HG02970 (cell line): ENCODE data around the gene MAPK12.

Experiments
- ATAC-seq: cut with Tn5 transposase; IDR thresholded peaks from one replicate; pipeline ENCODE4 v1.9.1; 2021; ENCODE audit warnings: mild to moderate bottlenecking, moderate library complexity, moderate number of reproducible peaks; ENCODE audit not compliant: unreplicated experiment, low FRiP score

The MAPK12 gene

DNA sequence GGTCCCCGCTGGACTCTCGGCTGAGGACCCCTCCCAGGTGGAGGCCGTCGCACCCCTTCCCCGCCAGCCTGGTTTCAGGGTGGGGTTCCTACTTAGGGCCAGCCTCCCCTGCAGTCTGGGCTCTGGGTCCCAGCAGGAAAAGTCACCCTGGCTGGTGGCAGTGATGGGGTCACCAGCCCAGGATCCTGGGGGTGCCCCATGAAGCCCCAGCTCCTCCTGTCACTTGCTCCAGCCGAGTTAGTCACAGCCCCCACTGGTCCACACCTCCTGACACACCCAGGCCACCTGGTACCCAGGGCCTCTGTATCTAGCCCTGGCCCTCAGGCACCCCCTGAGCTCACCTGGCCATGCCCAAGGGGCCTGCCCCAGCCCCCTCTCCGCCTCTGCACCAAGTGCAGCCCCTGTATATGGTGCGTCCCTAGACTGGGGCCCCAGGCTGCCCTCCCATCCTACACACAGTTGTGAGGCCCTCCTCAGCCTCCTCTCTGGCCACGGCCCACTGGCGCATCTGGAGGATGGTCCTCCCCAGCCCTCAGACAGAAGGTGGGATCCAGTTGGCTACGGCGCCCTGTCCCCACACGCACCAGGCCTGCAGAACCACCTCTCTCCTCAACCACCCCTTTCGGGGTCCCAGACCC lies 39.3 kb upstream of the MAPK12 start:
- no peak for ATAC-seq

GRCh38 chr22:50299785-50300619 lies 38.5 kb upstream of the MAPK12 start:
- ATAC-seq, result no peak

GRCh38 chr22:50298937-50299784 lies 37.7 kb upstream of the MAPK12 start:
- ATAC-seq, result no peak

DNA sequence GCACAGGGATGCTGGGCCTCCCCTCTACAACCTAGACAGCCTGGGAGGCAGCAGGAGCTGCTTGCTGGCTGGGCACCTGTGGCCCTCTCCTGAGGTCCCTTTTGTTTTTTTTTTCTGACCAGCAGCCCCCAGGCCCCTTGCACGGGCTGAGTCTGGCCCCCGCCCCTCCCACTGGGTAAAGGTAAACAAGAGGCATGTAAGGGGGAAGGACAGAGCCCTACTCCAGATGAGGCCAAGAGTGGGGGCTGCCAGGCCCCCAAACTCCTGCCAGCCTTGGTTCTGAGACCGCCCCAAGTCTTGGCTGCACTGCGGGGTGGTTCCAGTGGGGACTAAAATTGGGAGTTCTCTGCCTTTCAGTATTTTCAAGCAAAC lies 36.8 kb upstream of the MAPK12 start:
- no peak for ATAC-seq

GRCh38 chr22:50297510-50298265 lies 36.2 kb upstream of the MAPK12 start:
- no peak for ATAC-seq

- ATAC-seq, result no peak
These were observed 35.4 kb upstream of the MAPK12 start for GRCh38 chr22:50296658-50297490.

- ATAC-seq, result no peak
These were observed 32.8 kb upstream of the MAPK12 start for GRCh38 chr22:50294319-50294656.

DNA sequence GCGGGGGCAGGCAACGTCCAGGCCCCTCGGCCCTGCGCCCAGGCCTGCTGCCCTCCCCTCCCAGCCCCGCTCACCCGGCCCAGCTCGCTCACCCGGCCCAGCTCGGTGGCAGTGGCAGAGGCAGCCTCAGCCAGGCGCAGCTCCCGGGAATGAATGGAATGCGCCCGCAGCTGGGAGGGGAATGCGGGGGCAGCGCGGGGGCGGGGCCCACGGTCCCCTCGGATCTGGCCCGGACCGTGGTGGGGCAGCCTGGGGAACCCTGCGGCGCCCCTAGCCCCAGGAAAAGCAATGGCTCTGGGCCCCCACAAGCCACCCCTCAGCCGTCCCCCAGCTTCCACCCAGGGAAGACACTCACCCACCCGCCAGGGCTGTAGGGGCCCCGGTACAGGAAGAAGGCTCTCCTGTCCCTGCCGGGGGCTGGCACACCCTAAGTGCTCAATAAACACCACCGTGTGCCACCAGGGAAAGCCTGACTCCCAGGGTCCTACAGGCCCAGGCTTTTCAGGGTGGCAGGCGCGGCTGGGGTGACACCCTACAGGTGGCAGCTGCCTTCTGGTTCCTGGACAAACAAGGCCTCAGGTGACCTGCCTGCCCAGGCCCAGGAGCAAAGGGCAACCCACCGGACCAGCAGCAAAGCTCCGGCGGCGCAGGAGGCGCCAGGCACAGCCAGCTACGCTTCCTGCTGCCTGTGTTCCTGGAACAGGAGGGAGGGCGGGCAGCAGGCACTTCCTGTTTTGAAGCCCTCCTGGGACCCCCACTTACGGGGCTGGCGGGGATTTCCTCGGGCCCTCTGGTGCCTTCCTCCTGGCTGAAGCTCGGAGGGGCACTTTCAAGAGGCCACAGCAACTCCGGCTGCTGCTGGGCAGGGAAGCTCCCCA lies 32.2 kb upstream of the MAPK12 start:
- ATAC-seq, result no peak

DNA sequence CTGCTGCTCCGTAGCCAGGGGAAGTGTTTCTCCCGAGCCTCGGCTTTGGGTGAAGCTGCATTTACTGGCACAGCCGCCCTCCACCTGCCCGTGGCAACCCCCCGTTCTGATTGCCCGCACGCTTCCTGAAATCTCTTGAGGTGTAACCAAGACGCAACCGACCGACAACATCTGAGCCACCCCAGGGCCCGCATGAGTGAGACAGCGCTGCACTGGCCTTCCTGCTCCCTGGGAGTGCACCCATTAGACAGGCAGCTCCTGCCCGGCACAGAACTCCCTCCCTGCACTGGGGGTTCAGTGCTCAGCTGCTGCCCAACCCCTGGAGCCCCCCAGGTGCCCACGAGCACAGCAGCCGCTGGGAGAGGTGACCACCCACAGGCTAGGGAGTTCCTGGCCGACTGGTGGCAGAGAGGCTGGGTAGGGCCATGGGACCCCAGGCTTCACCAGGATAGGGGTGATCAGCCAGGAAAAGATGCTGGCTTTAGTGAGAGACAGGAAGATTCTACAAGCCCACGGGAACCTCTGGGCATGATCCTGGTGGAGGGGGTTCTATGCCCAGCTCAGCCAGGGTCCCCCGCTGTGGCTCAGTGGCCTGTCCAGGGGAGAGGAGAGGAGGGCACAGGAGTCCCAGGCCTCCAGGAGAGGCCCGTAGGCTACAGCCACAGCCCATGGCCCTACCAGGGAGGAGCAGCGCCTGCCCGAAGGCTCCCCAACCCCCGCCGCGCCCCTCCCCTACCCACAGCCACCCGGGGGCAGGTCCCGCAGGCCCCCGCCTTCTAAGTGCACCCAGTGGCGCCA lies 31.4 kb upstream of the MAPK12 start:
- ATAC-seq, result no peak

GRCh38 chr22:50289942-50290630 lies 28.6 kb upstream of the MAPK12 start:
- no peak for ATAC-seq

GRCh38 chr22:50289151-50289941 lies 27.9 kb upstream of the MAPK12 start:
- no peak for ATAC-seq

DNA sequence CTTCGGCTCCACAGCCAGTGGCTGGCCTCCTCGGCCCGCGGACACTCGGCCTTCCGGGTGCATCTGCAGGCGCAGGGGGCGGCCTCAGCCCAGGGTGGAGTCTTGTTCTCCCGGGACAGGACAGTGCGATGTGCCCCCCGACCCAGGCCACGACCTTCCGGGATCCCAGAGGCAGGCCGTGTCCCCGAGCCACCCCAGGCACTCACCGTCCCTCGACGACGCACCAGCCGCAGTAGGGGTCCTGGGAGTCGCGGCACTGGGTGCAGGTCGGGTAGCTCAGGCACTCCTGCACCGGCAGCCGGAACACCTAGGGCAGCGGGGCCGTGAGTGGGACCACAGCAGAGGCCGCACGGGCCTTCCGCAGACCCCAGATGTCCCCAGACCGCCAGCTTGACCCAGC lies 26.2 kb upstream of the MAPK12 start:
- no peak for ATAC-seq

GRCh38 chr22:50286701-50287318 lies 25.3 kb upstream of the MAPK12 start:
- no peak for ATAC-seq

DNA sequence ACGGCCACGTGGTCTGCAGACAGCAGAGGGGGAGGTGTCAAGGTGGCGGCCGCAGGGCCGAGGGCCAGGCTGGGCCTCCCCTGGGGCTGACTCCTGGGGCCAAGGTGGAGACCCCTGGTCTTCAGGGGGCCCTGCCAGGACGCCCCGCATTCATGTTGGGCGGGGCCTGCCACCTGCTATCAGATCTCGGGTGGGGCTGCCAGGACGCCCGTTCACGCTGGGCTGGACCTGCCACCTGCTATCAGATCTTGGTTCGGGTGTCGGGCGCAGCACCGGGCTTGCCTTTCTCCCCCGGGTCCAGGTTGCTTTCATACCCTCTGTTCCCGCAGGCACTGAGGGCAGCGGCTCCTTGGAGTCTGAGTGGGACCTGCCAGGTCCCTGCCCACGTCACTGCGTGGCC lies 24.8 kb upstream of the MAPK12 start:
- ATAC-seq, result no peak

- ATAC-seq, result no peak
These were observed 24.2 kb upstream of the MAPK12 start for GRCh38 chr22:50285568-50286229.

DNA sequence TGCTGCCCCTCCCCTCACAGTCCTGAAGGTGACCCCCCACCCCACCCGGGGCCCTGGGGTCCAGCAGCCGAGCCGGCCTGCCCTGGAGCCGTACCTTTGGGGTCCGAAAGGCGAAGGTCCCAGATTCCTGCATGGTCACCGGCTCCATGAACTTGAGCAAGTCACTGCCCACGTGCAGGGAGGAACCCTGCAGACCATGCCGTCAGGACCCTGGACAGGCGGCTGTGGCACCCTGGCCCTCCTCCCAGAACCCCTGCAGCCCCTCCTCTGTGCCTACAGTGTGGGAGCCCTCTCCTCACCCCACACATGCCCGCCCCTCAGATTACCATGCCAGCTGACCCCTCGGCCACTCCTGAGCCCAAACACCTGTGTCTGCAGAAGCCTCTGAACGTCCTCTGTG lies 23.0 kb upstream of the MAPK12 start:
- no peak for ATAC-seq
